ENCODE results near the gene KRT6B. TPM values are rescaled to one million over a fixed set of nuclear protein-coding genes. Genes with fewer than 3 reads are reported as not detected.
"Not testable (repeated sequence)": the region's sequence is repeated elsewhere in the genome, so short reads cannot be mapped to it uniquely, and the experiment has no call there.

KRT6B gene
- total and polyA plus RNA-seq, 2 experiments from 2014 or later = not detected

- H3K36me3 Mint-ChIP-seq (ENCODE audit: low read depth); H3K27ac ChIP-seq (ENCODE audit: low read depth); H3K36me3 ChIP-seq (ENCODE audit: insufficient read depth); H3K4me3 ChIP-seq; ATAC-seq; H3K4me3 Mint-ChIP-seq; H3K27me3 Mint-ChIP-seq (ENCODE audit: insufficient read depth, low read depth, poor library complexity); H3K27me3 ChIP-seq (ENCODE audit: insufficient read depth); DNase-seq (ENCODE audit: low spot score); H3K79me2 ChIP-seq (replicated peaks; ENCODE audit: insufficient read depth); H3K27ac Mint-ChIP-seq; H2AFZ ChIP-seq; H3K4me1 Mint-ChIP-seq; H3K4me2 ChIP-seq; H3K9me2 ChIP-seq (ENCODE audit: insufficient read depth); H3K4me1 ChIP-seq (ENCODE audit: insufficient read depth); H3F3A ChIP-seq (replicated peaks; ENCODE audit: low read depth); H4K20me1 ChIP-seq (replicated peaks; ENCODE audit: insufficient read depth): not testable (repeated sequence)
- TF ChIP-seq CTCF (conservative IDR thresholded peaks at IDR 0.05; ENCODE audit: low read depth in 2 of 2) = 0 out of 4 replicates have a peak, but pooled peaks of 1 of the 2 experiments have one; percentile 1
- H3K9me3 Mint-ChIP-seq = peaks cover 17% of the 10 kb centered on the region
These were observed 35.9 kb upstream of the KRT6B start for GRCh38 chr12:52487744-52488443.

GRCh38 chr12:52487211-52487610 lies 35.3 kb upstream of the KRT6B start:
- no peaks in the 10 kb centered on the region for H3K36me3 ChIP-seq (ENCODE audit: insufficient read depth)
- Mint-ChIP-seq H3K27ac (no peak overlapping the region), H3K4me1 (no peaks in the 10 kb centered on the region; the same call in 2 of the 3 replicates), H3K4me3 (no peak overlapping the region), H3K36me3 (ENCODE audit: low read depth) (peaks cover 3% of the 10 kb centered on the region; the same call in 2 of the 3 replicates), H3K27me3 (ENCODE audit: insufficient read depth, low read depth, poor library complexity) (peaks cover 2% of the 10 kb centered on the region), H3K9me3 (peaks cover 17% of the 10 kb centered on the region)
- H3K27me3 ChIP-seq (ENCODE audit: insufficient read depth) = no peaks in the 10 kb centered on the region
- H3K79me2 ChIP-seq (replicated peaks; ENCODE audit: insufficient read depth) = no peaks in the 10 kb centered on the region
- no peaks in the 10 kb centered on the region for H3K4me1 ChIP-seq (ENCODE audit: insufficient read depth)
- H3K4me3 ChIP-seq = no peak overlapping the region
- ATAC-seq (no peak), DNase-seq (ENCODE audit: low spot score) (no peak)
- no peaks in the 10 kb centered on the region for H4K20me1 ChIP-seq (replicated peaks; ENCODE audit: insufficient read depth)
- H3F3A ChIP-seq (replicated peaks; ENCODE audit: low read depth) = no peaks in the 10 kb centered on the region
- H3K27ac ChIP-seq (ENCODE audit: low read depth) = no peak overlapping the region
- H2AFZ ChIP-seq = no peak overlapping the region
- H3K4me2 ChIP-seq = no peak overlapping the region
- H3K9me2 ChIP-seq (ENCODE audit: insufficient read depth) = no peaks in the 10 kb centered on the region
- TF ChIP-seq ZNF331 (CRISPR knock-in tag; IDR thresholded peaks at IDR 0.05; ENCODE audit: low read depth) (no peak), EZH2 (IDR thresholded peaks at IDR 0.05; ENCODE audit: low read depth, unreplicated experiment) (no peak), JUNB (IDR thresholded peaks at IDR 0.05; ENCODE audit: unreplicated experiment) (no peak), REST (IDR thresholded peaks at IDR 0.05; ENCODE audit: unreplicated experiment) (no peak), EZH2phosphoT487 (IDR thresholded peaks at IDR 0.05; ENCODE audit: unreplicated experiment) (no peak), ZNF114 (CRISPR knock-in tag; IDR thresholded peaks at IDR 0.05) (no peak), STAT1 (IDR thresholded peaks at IDR 0.05; ENCODE audit: unreplicated experiment) (no peak), NANOG (IDR thresholded peaks at IDR 0.05; ENCODE audit: borderline replicate concordance) (no peak), ZNF462 (CRISPR knock-in tag; IDR thresholded peaks at IDR 0.05) (no peak)
